Measurements from ENCODE around the gene ADO. TPM values are rescaled to one million over a fixed set of nuclear protein-coding genes. Genes with fewer than 3 reads are reported as not detected.

Gene ADO
- total and polyA plus RNA-seq, 2 donors from 2014 or later = 13.0 to 18.5 TPM

DNA sequence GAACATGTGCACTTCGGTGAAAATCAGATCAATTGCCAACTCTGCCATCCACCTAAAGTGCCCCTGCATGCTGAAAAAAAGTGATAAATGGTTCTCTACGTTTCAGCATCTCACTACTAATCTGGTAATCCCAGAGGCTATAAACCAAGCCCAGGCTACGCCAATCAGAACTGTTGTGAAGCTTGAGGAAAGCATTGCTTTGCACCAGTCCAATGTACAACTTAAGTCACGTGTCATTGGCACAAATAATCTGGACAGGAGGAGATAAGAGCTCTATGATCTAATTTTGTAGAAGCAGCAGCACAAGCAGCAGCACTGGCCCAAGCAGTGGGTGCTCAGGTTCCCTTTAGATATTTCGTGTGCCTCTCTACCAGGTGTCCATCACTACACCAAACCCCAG, 16.1 kb downstream of the ADO start:
- TF ChIP-seq, protein P1, sequence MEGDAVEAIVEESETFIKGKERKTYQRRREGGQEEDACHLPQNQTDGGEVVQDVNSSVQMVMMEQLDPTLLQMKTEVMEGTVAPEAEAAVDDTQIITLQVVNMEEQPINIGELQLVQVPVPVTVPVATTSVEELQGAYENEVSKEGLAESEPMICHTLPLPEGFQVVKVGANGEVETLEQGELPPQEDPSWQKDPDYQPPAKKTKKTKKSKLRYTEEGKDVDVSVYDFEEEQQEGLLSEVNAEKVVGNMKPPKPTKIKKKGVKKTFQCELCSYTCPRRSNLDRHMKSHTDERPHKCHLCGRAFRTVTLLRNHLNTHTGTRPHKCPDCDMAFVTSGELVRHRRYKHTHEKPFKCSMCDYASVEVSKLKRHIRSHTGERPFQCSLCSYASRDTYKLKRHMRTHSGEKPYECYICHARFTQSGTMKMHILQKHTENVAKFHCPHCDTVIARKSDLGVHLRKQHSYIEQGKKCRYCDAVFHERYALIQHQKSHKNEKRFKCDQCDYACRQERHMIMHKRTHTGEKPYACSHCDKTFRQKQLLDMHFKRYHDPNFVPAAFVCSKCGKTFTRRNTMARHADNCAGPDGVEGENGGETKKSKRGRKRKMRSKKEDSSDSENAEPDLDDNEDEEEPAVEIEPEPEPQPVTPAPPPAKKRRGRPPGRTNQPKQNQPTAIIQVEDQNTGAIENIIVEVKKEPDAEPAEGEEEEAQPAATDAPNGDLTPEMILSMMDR (IDR thresholded peaks at IDR 0.05; ENCODE audit: borderline replicate concordance, extremely low read depth, insufficient read depth) = no peak
- no peak overlapping the region for H3K9ac ChIP-seq (ENCODE audit: low read length in 3 of 3)
- DNase-seq = no peak
- H3K27ac ChIP-seq (ENCODE audit: low read depth in 2 of 2, low read length in 2 of 2) = no peak overlapping the region
- H3K4me3 ChIP-seq (ENCODE audit: low read length in 3 of 3) = no peak overlapping the region
- no peaks in the 10 kb centered on the region for H3K36me3 ChIP-seq (ENCODE audit: control insufficient read depth in 2 of 3, insufficient read depth in 3 of 3, low read length in 3 of 3)
- peaks cover 0 to 7% (median 3%) of the 10 kb centered on the region in 3 donors for H3K4me1 ChIP-seq (ENCODE audit: control insufficient read depth in 2 of 3, insufficient read depth in 2 of 3, low read depth in 1 of 3, low read length in 3 of 3)
- intact Hi-C loops (cut with DNase I) = loop anchor here (10.0 kb wide), 1 partner anchor 206 kb away; no protein-coding TSS in a partner anchor
- H3K27me3 ChIP-seq (ENCODE audit: control insufficient read depth, insufficient read depth, low read length) = no peaks in the 10 kb centered on the region
- no peak for FAIRE-seq
- H3K9me3 ChIP-seq (ENCODE audit: control insufficient read depth in 2 of 3, insufficient read depth in 1 of 3, low read length in 3 of 3) = no peaks in the 10 kb centered on the region

DNA sequence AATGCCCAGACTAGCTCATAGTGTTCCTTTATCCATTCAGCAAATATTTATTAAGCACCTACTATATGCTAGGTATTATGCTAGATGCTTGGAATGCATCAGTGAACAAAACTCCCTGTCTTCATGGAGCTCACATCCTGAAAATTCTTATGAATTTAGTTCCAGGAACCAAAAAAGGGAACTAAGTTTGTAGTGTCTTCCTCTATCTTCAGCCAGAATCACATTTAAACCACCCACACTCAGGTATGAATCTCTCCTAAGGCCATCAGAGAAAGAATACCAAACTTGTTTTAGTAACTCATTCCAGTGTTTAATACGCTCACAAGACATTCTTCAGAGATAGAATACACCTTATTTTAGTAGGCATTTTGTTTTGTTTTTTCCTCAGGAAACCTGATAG, 21.8 kb downstream of the ADO start:
- Histone ChIP-seq H3K27ac (ENCODE audit: low read depth in 2 of 2, low read length in 2 of 2) (no peak overlapping the region), H3K4me3 (ENCODE audit: low read length in 3 of 3) (no peak overlapping the region), H3K27me3 (ENCODE audit: control insufficient read depth, insufficient read depth, low read length) (no peaks in the 10 kb centered on the region), H3K36me3 (ENCODE audit: control insufficient read depth in 2 of 3, insufficient read depth in 3 of 3, low read length in 3 of 3) (no peaks in the 10 kb centered on the region), H3K9me3 (ENCODE audit: control insufficient read depth in 2 of 3, insufficient read depth in 1 of 3, low read length in 3 of 3) (no peaks in the 10 kb centered on the region), H3K4me1 (ENCODE audit: control insufficient read depth in 2 of 3, insufficient read depth in 2 of 3, low read depth in 1 of 3, low read length in 3 of 3) (no peaks in the 10 kb centered on the region), H3K9ac (ENCODE audit: low read length in 3 of 3) (no peak overlapping the region)
- TF ChIP-seq, protein P1 (IDR thresholded peaks at IDR 0.05; ENCODE audit: borderline replicate concordance, extremely low read depth, insufficient read depth) = no peak
- FAIRE-seq (no peak), DNase-seq (no peak)
- intact Hi-C loops (cut with DNase I) = loop anchor here (10.0 kb wide), 1 partner anchor 211 kb away; no protein-coding TSS in a partner anchor

GRCh38 chr10:62829622-62830021, 25.1 kb downstream of the ADO start:
- no peak overlapping the region for H3K9ac ChIP-seq (ENCODE audit: low read length in 3 of 3)
- intact Hi-C loops (cut with DNase I) = loop anchor here (10.0 kb wide), 1 partner anchor 215 kb away; no protein-coding TSS in a partner anchor
- H3K9me3 ChIP-seq (ENCODE audit: control insufficient read depth in 2 of 3, insufficient read depth in 1 of 3, low read length in 3 of 3) = no peaks in the 10 kb centered on the region
- H3K4me3 ChIP-seq (ENCODE audit: low read length in 3 of 3) = no peak overlapping the region
- H3K36me3 ChIP-seq (ENCODE audit: control insufficient read depth in 2 of 3, insufficient read depth in 3 of 3, low read length in 3 of 3) = no peaks in the 10 kb centered on the region
- no peaks in the 10 kb centered on the region for H3K27me3 ChIP-seq (ENCODE audit: control insufficient read depth, insufficient read depth, low read length)
- H3K27ac ChIP-seq (ENCODE audit: low read depth in 2 of 2, low read length in 2 of 2) = no peak overlapping the region
- no peaks in the 10 kb centered on the region for H3K4me1 ChIP-seq (ENCODE audit: control insufficient read depth in 2 of 3, insufficient read depth in 2 of 3, low read depth in 1 of 3, low read length in 3 of 3)
- DNase-seq (no peak), FAIRE-seq (no peak)
- TF ChIP-seq, protein P1 (IDR thresholded peaks at IDR 0.05; ENCODE audit: borderline replicate concordance, extremely low read depth, insufficient read depth) = no peak

DNA sequence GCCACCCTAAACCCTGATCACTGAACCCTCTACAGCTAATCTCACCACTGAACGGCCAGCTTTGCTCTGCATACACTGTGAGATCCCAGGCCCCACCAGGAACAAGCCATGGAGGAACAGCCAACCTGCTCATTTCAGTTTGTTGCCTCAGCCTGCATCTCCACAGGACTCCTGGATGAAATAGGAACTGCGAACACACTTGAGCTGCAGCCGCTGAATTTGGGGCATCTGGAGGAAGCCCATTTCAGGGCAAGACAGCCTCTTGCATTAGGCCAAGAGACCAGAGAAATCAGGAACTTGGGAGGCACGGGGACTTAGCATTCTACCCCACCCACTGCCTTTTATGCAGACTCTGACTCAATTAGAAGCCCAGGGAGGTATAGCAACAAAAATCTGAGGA, 26.2 kb downstream of the ADO start:
- DNase-seq (no peak), FAIRE-seq (no peak)
- Histone ChIP-seq H3K4me3 (ENCODE audit: low read length in 3 of 3) (no peak overlapping the region), H3K27ac (ENCODE audit: low read depth in 2 of 2, low read length in 2 of 2) (no peak overlapping the region), H3K9me3 (ENCODE audit: control insufficient read depth in 2 of 3, insufficient read depth in 1 of 3, low read length in 3 of 3) (no peaks in the 10 kb centered on the region), H3K4me1 (ENCODE audit: control insufficient read depth in 2 of 3, insufficient read depth in 2 of 3, low read depth in 1 of 3, low read length in 3 of 3) (no peaks in the 10 kb centered on the region), H3K36me3 (ENCODE audit: control insufficient read depth in 2 of 3, insufficient read depth in 3 of 3, low read length in 3 of 3) (no peaks in the 10 kb centered on the region), H3K27me3 (ENCODE audit: control insufficient read depth, insufficient read depth, low read length) (no peaks in the 10 kb centered on the region), H3K9ac (ENCODE audit: low read length in 3 of 3) (no peak overlapping the region)
- TF ChIP-seq, protein P1 (IDR thresholded peaks at IDR 0.05; ENCODE audit: borderline replicate concordance, extremely low read depth, insufficient read depth) = no peak
- intact Hi-C loops (cut with DNase I) = no loop called here

Measured in kidney (tissue), 14 donors.